HepG2 (cell line): ENCODE results near the gene DUSP9. TPM values are rescaled to one million over a fixed set of nuclear protein-coding genes. Genes with fewer than 3 reads are reported as not detected.

ENCODE experiments used
- ARNT2 ChIP-seq: sonication (generic); formaldehyde crosslinking; IDR thresholded peaks from 2 replicates; pipeline ENCODE4 v1.8.0; 2022; ENCODE audit warnings: mild to moderate bottlenecking, low read depth, missing genetic modification reagents, moderate library complexity
- DMAP1 ChIP-seq: IDR thresholded peaks from 2 replicates; pipeline ENCODE4 v1.6.1; 2016
- ELF3 ChIP-seq: IDR thresholded peaks from 2 replicates; pipeline ENCODE4 v1.6.1; 2016; ENCODE audit warnings: missing genetic modification reagents, missing compliant biosample characterization
- ETS1 ChIP-seq: sonication (generic); formaldehyde crosslinking; IDR thresholded peaks from 2 replicates; pipeline ENCODE4 v1.4.0; 2020; ENCODE audit warnings: missing genetic modification reagents
- FOXP1 ChIP-seq, 2 experiments: fragments of 450-650 bp in 1 of 2; IDR thresholded peaks; 2 replicates each; pipeline ENCODE4 v1.6.1; 2017 to 2018; ENCODE audit warnings: antibody characterized with exemption in 1 of 2
- HDAC1 ChIP-seq: sonication (generic); formaldehyde crosslinking; IDR thresholded peaks from 2 replicates; pipeline ENCODE4 v1.5.1; 2020; ENCODE audit warnings: mild to moderate bottlenecking, missing genetic modification reagents
- HNF4A ChIP-seq: sonication (generic); formaldehyde crosslinking; IDR thresholded peaks from 2 replicates; pipeline ENCODE4 v1.4.0; 2020; ENCODE audit warnings: missing genetic modification reagents
- IKZF5 ChIP-seq: IDR thresholded peaks from 2 replicates; pipeline ENCODE4 v1.6.1; 2018; ENCODE audit warnings: missing genetic modification reagents, mild to moderate bottlenecking, missing compliant biosample characterization
- JUNB ChIP-seq: sonication (generic); formaldehyde crosslinking; IDR thresholded peaks from 2 replicates; pipeline ENCODE4 v1.8.0; 2022; ENCODE audit warnings: missing genetic modification reagents, mild to moderate bottlenecking, borderline replicate concordance
- MEIS2 ChIP-seq: sonication (generic); formaldehyde crosslinking; IDR thresholded peaks from 2 replicates; pipeline ENCODE4 v1.9.0; 2021; ENCODE audit warnings: mild to moderate bottlenecking, missing genetic modification reagents
- MIER3 ChIP-seq: IDR thresholded peaks from 2 replicates; pipeline ENCODE4 v1.6.1; 2016; ENCODE audit warnings: missing compliant biosample characterization, borderline replicate concordance
- MXD4 ChIP-seq: IDR thresholded peaks from 2 replicates; pipeline ENCODE4 v1.6.1; 2016; ENCODE audit warnings: mild to moderate bottlenecking, missing biosample characterization, missing genetic modification reagents
- NFKB2 ChIP-seq: sonication (generic); formaldehyde crosslinking; IDR thresholded peaks from 2 replicates; pipeline ENCODE4 v1.4.0; 2020; ENCODE audit warnings: missing genetic modification reagents, borderline replicate concordance
- NR2F1 ChIP-seq, 2 experiments: fragments of 450-650 bp in 1 of 2; formaldehyde crosslinking in 1 of 2; IDR thresholded peaks; 2 replicates each; pipeline versions ENCODE4 v1.5.0 to v1.6.1; 2016 to 2020; ENCODE audit warnings: mild to moderate bottlenecking in 1 of 2, missing compliant biosample characterization in 1 of 2, missing genetic modification reagents in 1 of 2, moderate library complexity in 1 of 2
- PHF21A ChIP-seq: sonication (generic); formaldehyde crosslinking; IDR thresholded peaks from 2 replicates; pipeline ENCODE4 v1.5.0; 2020; ENCODE audit warnings: mild to moderate bottlenecking, missing genetic modification reagents
- POGZ ChIP-seq: sonication (generic); formaldehyde crosslinking; IDR thresholded peaks from 2 replicates; pipeline ENCODE4 v1.4.0; 2020; ENCODE audit warnings: mild to moderate bottlenecking, missing genetic modification reagents
- SMC3 ChIP-seq: IDR thresholded peaks from 2 replicates; pipeline ENCODE4 v1.6.1; 2011; ENCODE audit warnings: low read length, improper control_type of control experiment
- SP2 ChIP-seq: sonication (generic); formaldehyde crosslinking; IDR thresholded peaks from 2 replicates; pipeline ENCODE4 v1.5.1; 2020; ENCODE audit warnings: mild to moderate bottlenecking, missing genetic modification reagents
- TEAD3 ChIP-seq: optimal IDR thresholded peaks from 2 replicates; pipeline ENCODE3; 2016; ENCODE audit warnings: borderline replicate concordance
- ZNF101 ChIP-seq: sonication (generic); formaldehyde crosslinking; IDR thresholded peaks from 2 replicates; pipeline ENCODE4 v1.4.0; 2020; ENCODE audit warnings: mild to moderate bottlenecking, low read depth, missing genetic modification reagents, borderline replicate concordance
- ZNF121 ChIP-seq: sonication (generic); formaldehyde crosslinking; IDR thresholded peaks from 2 replicates; pipeline ENCODE4 v1.5.0; 2020; ENCODE audit warnings: mild to moderate bottlenecking, missing genetic modification reagents
- ZNF552 ChIP-seq: sonication (generic); formaldehyde crosslinking; IDR thresholded peaks from 2 replicates; pipeline ENCODE4 v1.9.0; 2022; ENCODE audit warnings: missing genetic modification reagents, mild to moderate bottlenecking, borderline replicate concordance
- ZNF609 ChIP-seq: sonication (generic); formaldehyde crosslinking; IDR thresholded peaks from 2 replicates; pipeline ENCODE4 v1.4.0; 2020; ENCODE audit warnings: mild to moderate bottlenecking, missing genetic modification reagents, borderline replicate concordance
- polyA plus RNA-seq, 8 experiments: library from polyadenylated mRNA; depleted of rRNA in 3 of 8; stranded (reverse) in 7 of 8; unstranded in 1 of 8; fragments of >200 nt; fragmentation: Illumina TruSeq in 4 of 8; extraction: Trizol in 4 of 8; gene quantifications; 2 replicates each; pipeline versions ENCODE4 v1.2.1 to v1.2.3, GENCODE V29; 2011 to 2016; ENCODE audit warnings: low read depth in 4 of 8, missing spikeins in 1 of 8, mixed read lengths in 1 of 8; ENCODE audit not compliant: insufficient read depth in 1 of 8
- total RNA-seq, 5 experiments: library from RNA; depleted of rRNA; stranded (reverse); fragments of >200 nt; fragmentation: Illumina TruSeq; extraction: Trizol; gene quantifications; 2 replicates each; pipeline ENCODE4 v1.2.3, GENCODE V29; 2016; ENCODE audit warnings: low read depth in 1 of 5

DUSP9 gene
- total and polyA plus RNA-seq, 2 of the 13 experiments (the other 11 are each of a cell fraction or from before 2014, with no cell fraction given), result 235 to 435 TPM

- TF ChIP-seq ARNT2 (CRISPR knock-in tag) (0 out of 2 replicates have a peak, but pooled peaks have one; percentile 11), NFKB2 (CRISPR knock-in tag) (no peak), ELF3 (CRISPR knock-in tag) (peak; percentile 60; the same call in 1 of the 2 replicates), PHF21A (CRISPR knock-in tag) (peak; percentile 68; the same call in 1 of the 2 replicates), MIER3 (CRISPR knock-in tag) (peak; percentile 24; the same call in 1 of the 2 replicates), SMC3 (no peak), ZNF121 (CRISPR knock-in tag) (peak; percentile 60; the same call in 1 of the 2 replicates), DMAP1 (CRISPR knock-in tag) (no peak), NR2F1 (CRISPR knock-in tag; IDR thresholded peaks at IDR 0.05) (0 out of 4 replicates have a peak, but pooled peaks of 1 of the 2 experiments have one; percentile 15), HDAC1 (CRISPR knock-in tag) (peak; percentile 55; the same call in 1 of the 2 replicates), SP2 (CRISPR knock-in tag) (no peak), JUNB (CRISPR knock-in tag) (no peak), HNF4A (CRISPR knock-in tag) (peak; percentile 88), POGZ (CRISPR knock-in tag) (peak; percentile 49; the same call in 1 of the 2 replicates), ZNF609 (0 out of 2 replicates have a peak, but pooled peaks have one; percentile 12), IKZF5 (CRISPR knock-in tag) (peak; percentile 33; the same call in 1 of the 2 replicates), TEAD3 (CRISPR knock-in tag) (peak; percentile 84), MXD4 (CRISPR knock-in tag) (no peak), FOXP1 (IDR thresholded peaks at IDR 0.05) (no peak), FOXP1 (CRISPR knock-in tag; IDR thresholded peaks at IDR 0.05) (no peak), ZNF101 (CRISPR knock-in tag) (no peak), ETS1 (no peak), MEIS2 (CRISPR knock-in tag) (0 out of 2 replicates have a peak, but pooled peaks have one; percentile 32), ZNF552 (CRISPR knock-in tag) (peak; percentile 99)
Observed at GRCh38 chrX:153634832-153635231, 12.2 kb upstream of the DUSP9 start (continued).
